Stimulated activated effector memory CD8-positive, alpha-beta T cell treated with anti-CD3 and anti-CD28 coated beads, Interleukin-12 subunit alpha, Interleukin-12 subunit beta, amount 100 ng/mL, for 72 hours (primary cell): Measurements from ENCODE around the gene COMTD1.
"Not testable (repeated sequence)": the region's sequence is repeated elsewhere in the genome, so short reads cannot be mapped to it uniquely, and the experiment has no call there.

Experiments
- ATAC-seq: fragments of 150-1000 bp; cut with Tn5 transposase; 2 replicates; pipeline ENCODE4 v1.10.0; 2021
- DNase-seq, 2 donors: peaks; one replicate each; pipeline ENCODE4 v3.0.0; 2021 to 2022; ENCODE audit warnings: low spot score in 2 of 2
- H3K27ac Mint-ChIP-seq: one replicate; pipeline ENCODE4 v1.8.0; 2022; ENCODE audit warnings: mild to moderate bottlenecking, mixed read lengths
- H3K36me3 Mint-ChIP-seq: one replicate; pipeline ENCODE4 v1.8.0; 2022; ENCODE audit warnings: mild to moderate bottlenecking, mixed read lengths
- H3K4me1 Mint-ChIP-seq: one replicate; pipeline ENCODE4 v1.8.0; 2022; ENCODE audit warnings: mixed read lengths
- H3K4me3 Mint-ChIP-seq: one replicate; pipeline ENCODE4 v1.8.0; 2022; ENCODE audit warnings: mild to moderate bottlenecking, mixed read lengths
- H3K9me3 Mint-ChIP-seq: one replicate; pipeline ENCODE4 v1.8.0; 2022; ENCODE audit warnings: mixed read lengths

COMTD1 gene

GRCh38 chr10:75211007-75211691 lies 24.6 kb downstream of the COMTD1 start:
- H3K4me1 Mint-ChIP-seq: peaks cover 34% of the 10 kb centered on the region
- DNase-seq (peak in 1 of 2 donors; percentile 61), ATAC-seq (peak; percentile 44)
- no peaks in the 10 kb centered on the region for H3K9me3 Mint-ChIP-seq
- H3K36me3 Mint-ChIP-seq: peaks cover 58% of the 10 kb centered on the region
- H3K4me3 Mint-ChIP-seq: peak overlapping the region; percentile 98
- H3K27ac Mint-ChIP-seq: peak overlapping the region; percentile 99

GRCh38 chr10:75210282-75211006 lies 25.3 kb downstream of the COMTD1 start, which contains the start of gene VDAC2:
Gene VDAC2, plus strand, starts transcription at chr10:75210796. Its CDS starts 363 bp downstream, at chr10:75211159.
- peaks cover 31% of the 10 kb centered on the region for H3K4me1 Mint-ChIP-seq
- peaks cover 51% of the 10 kb centered on the region for H3K36me3 Mint-ChIP-seq
- DNase-seq (peak; percentile 97 to 98), ATAC-seq (peak; percentile 91)
- H3K4me3 Mint-ChIP-seq: peak within 1 kb of the TSS; percentile 98
- H3K27ac Mint-ChIP-seq: peak within 1 kb of the TSS; percentile 99
- H3K9me3 Mint-ChIP-seq: no peaks in the 10 kb centered on the region

GRCh38 chr10:75209921-75210281 lies 25.9 kb downstream of the COMTD1 start:
- H3K9me3 Mint-ChIP-seq: no peaks in the 10 kb centered on the region
- peak; percentile 80 for ATAC-seq
- peaks cover 31% of the 10 kb centered on the region for H3K4me1 Mint-ChIP-seq
- DNase-seq: no peak
- H3K4me3 Mint-ChIP-seq: peak overlapping the region; percentile 98
- H3K27ac Mint-ChIP-seq: peak overlapping the region; percentile 99
- H3K36me3 Mint-ChIP-seq: peaks cover 45% of the 10 kb centered on the region

- Mint-ChIP-seq H3K9me3 (no peaks in the 10 kb centered on the region), H3K4me1 (peaks cover 31% of the 10 kb centered on the region), H3K36me3 (peaks cover 39% of the 10 kb centered on the region), H3K4me3 (peak overlapping the region; percentile 98), H3K27ac (peak overlapping the region; percentile 99)
- DNase-seq (no peak), ATAC-seq (no peak)
Measured at GRCh38 chr10:75209086-75209920, 26.5 kb downstream of the COMTD1 start.

- ATAC-seq (no peak), DNase-seq (no peak)
- Mint-ChIP-seq H3K4me1 (peaks cover 31% of the 10 kb centered on the region), H3K27ac (no peak overlapping the region), H3K36me3 (peaks cover 28% of the 10 kb centered on the region), H3K9me3 (no peaks in the 10 kb centered on the region), H3K4me3 (peak overlapping the region; percentile 24)
Measured at GRCh38 chr10:75208181-75208580, 27.6 kb downstream of the COMTD1 start.

- no peak overlapping the region for H3K4me3 Mint-ChIP-seq
- no peaks in the 10 kb centered on the region for H3K9me3 Mint-ChIP-seq
- H3K4me1 Mint-ChIP-seq: peaks cover 28% of the 10 kb centered on the region
- DNase-seq (no peak), ATAC-seq (no peak)
- peaks cover 24% of the 10 kb centered on the region for H3K36me3 Mint-ChIP-seq
- H3K27ac Mint-ChIP-seq: no peak overlapping the region
Measured at GRCh38 chr10:75207857-75208144, 28.0 kb downstream of the COMTD1 start.

GRCh38 chr10:75207079-75207856 lies 28.5 kb downstream of the COMTD1 start:
- H3K4me1 Mint-ChIP-seq: peaks cover 22% of the 10 kb centered on the region
- no peaks in the 10 kb centered on the region for H3K9me3 Mint-ChIP-seq
- ATAC-seq: no peak
- H3K27ac Mint-ChIP-seq: no peak overlapping the region
- no peak overlapping the region for H3K4me3 Mint-ChIP-seq
- DNase-seq: no peak
- H3K36me3 Mint-ChIP-seq: peaks cover 19% of the 10 kb centered on the region

GRCh38 chr10:75206638-75207037 lies 29.1 kb downstream of the COMTD1 start:
- H3K27ac Mint-ChIP-seq, DNase-seq, ATAC-seq, H3K9me3 Mint-ChIP-seq, H3K4me3 Mint-ChIP-seq: not testable (repeated sequence)
- H3K36me3 Mint-ChIP-seq: peaks cover 13% of the 10 kb centered on the region
- peaks cover 25% of the 10 kb centered on the region for H3K4me1 Mint-ChIP-seq

GRCh38 chr10:75205908-75206307 lies 29.8 kb downstream of the COMTD1 start:
- peaks cover 6% of the 10 kb centered on the region for H3K36me3 Mint-ChIP-seq

GRCh38 chr10:75203724-75204123 lies 32.0 kb downstream of the COMTD1 start:
- H3K9me3 Mint-ChIP-seq: no peaks in the 10 kb centered on the region
- H3K27ac Mint-ChIP-seq: no peak overlapping the region
- peaks cover 13% of the 10 kb centered on the region for H3K4me1 Mint-ChIP-seq
- ATAC-seq: no peak
- H3K4me3 Mint-ChIP-seq: no peak overlapping the region
- DNase-seq: no peak
- H3K36me3 Mint-ChIP-seq: no peaks in the 10 kb centered on the region

More at GRCh38 chr10:75205908-75206307, 29.8 kb downstream of the COMTD1 start:
- ATAC-seq (no peak), DNase-seq (no peak)
- no peak overlapping the region for H3K27ac Mint-ChIP-seq
- no peak overlapping the region for H3K4me3 Mint-ChIP-seq
- H3K4me1 Mint-ChIP-seq: peaks cover 20% of the 10 kb centered on the region
- no peaks in the 10 kb centered on the region for H3K9me3 Mint-ChIP-seq

GRCh38 chr10:75203046-75203620 lies 32.6 kb downstream of the COMTD1 start:
- DNase-seq, ATAC-seq, H3K4me3 Mint-ChIP-seq, H3K36me3 Mint-ChIP-seq, H3K9me3 Mint-ChIP-seq, H3K27ac Mint-ChIP-seq, H3K4me1 Mint-ChIP-seq: not testable (repeated sequence)

GRCh38 chr10:75202321-75203045 lies 33.3 kb downstream of the COMTD1 start:
- Mint-ChIP-seq H3K27ac (peak overlapping the region; percentile 49), H3K9me3 (no peaks in the 10 kb centered on the region)
- ATAC-seq: no peak

GRCh38 chr10:75201793-75202307 lies 33.9 kb downstream of the COMTD1 start:
- peaks cover 6% of the 10 kb centered on the region for H3K4me1 Mint-ChIP-seq
- no peaks in the 10 kb centered on the region for H3K36me3 Mint-ChIP-seq
- ATAC-seq (no peak), DNase-seq (no peak)
- H3K27ac Mint-ChIP-seq: no peak overlapping the region
- no peak overlapping the region for H3K4me3 Mint-ChIP-seq
- H3K9me3 Mint-ChIP-seq: no peaks in the 10 kb centered on the region

More at GRCh38 chr10:75202321-75203045, 33.3 kb downstream of the COMTD1 start:
- H3K4me3 Mint-ChIP-seq: no peak overlapping the region
- H3K36me3 Mint-ChIP-seq: no peaks in the 10 kb centered on the region
- no peak for DNase-seq
- peaks cover 6% of the 10 kb centered on the region for H3K4me1 Mint-ChIP-seq

- not testable (repeated sequence) for H3K4me3 Mint-ChIP-seq, H3K9me3 Mint-ChIP-seq, ATAC-seq, H3K4me1 Mint-ChIP-seq, DNase-seq, H3K36me3 Mint-ChIP-seq, H3K27ac Mint-ChIP-seq
Measured at GRCh38 chr10:75199949-75200348, 35.8 kb downstream of the COMTD1 start.
